Measurements from ENCODE around the gene CDK5RAP2. TPM values are rescaled to one million over a fixed set of nuclear protein-coding genes. Genes with fewer than 3 reads are reported as not detected.

CDK5RAP2 gene
- total and polyA plus RNA-seq, 9 of the 15 experiments (the other 6 are each of a cell fraction or from before 2014, with no cell fraction given): 19.9 to 68.8 (median 42.2) TPM

- DNase-seq (ENCODE audit: extremely low read depth in 1 of 4, low spot score in 3 of 4): no peak
- no peak overlapping the region for H3K9ac ChIP-seq (ENCODE audit: insufficient read depth in 1 of 2, low read depth in 2 of 2, low read length in 2 of 2)
- no peaks in the 10 kb centered on the region for H4K20me1 ChIP-seq (replicated peaks; ENCODE audit: control insufficient read depth, insufficient read depth, low read length)
- 71% methylated on average over 3 of the region's 3 CpGs for WGBS (ENCODE audit: insufficient coverage, low coverage, missing lambda C conversion rate)
- no peak for FAIRE-seq
- peaks cover 66% of the 10 kb centered on the region for H3K36me3 ChIP-seq (ENCODE audit: control insufficient read depth, insufficient read depth, low read length)
- no peaks in the 10 kb centered on the region; a peak in 1 of 5 replicates for H3K4me1 ChIP-seq (replicated peaks in 1 of 2; ENCODE audit: control insufficient read depth in 2 of 2, insufficient read depth in 2 of 2, low read length in 2 of 2)
- in situ Hi-C loops (cut with MboI) (no loop called here), intact Hi-C loops (cut with micrococcal nuclease) (no loop called here)
- H3K79me2 ChIP-seq (ENCODE audit: control insufficient read depth, insufficient read depth, low read length): no peaks in the 10 kb centered on the region
- peaks cover 3% of the 10 kb centered on the region for H3K9me1 ChIP-seq (ENCODE audit: control insufficient read depth, insufficient read depth, low read length)
- H2AFZ ChIP-seq (ENCODE audit: low read depth, low read length): no peak overlapping the region
- H3K27ac ChIP-seq (ENCODE audit: extremely low read depth, low read depth, low read length): no peak overlapping the region
- ChIA-PET POLR2A (no interaction called here), CTCF (ENCODE audit: low intra/inter-chr PET ratio) (no interaction called here)
- H3K4me2 ChIP-seq (ENCODE audit: insufficient read depth, low read length): no peak overlapping the region
- H3K4me3 ChIP-seq: no peak overlapping the region
- TF ChIP-seq ARID1B (IDR thresholded peaks at IDR 0.05): no peak
- TF ChIP-seq BHLHE40 (IDR thresholded peaks at IDR 0.05; ENCODE audit: low read length): no peak
- no peak for TF ChIP-seq NFRKB (IDR thresholded peaks at IDR 0.05; ENCODE audit: low read depth)
- TF ChIP-seq CBX3 (IDR thresholded peaks at IDR 0.05; ENCODE audit: borderline replicate concordance in 1 of 2, low read length in 2 of 2): no peak
- no peak for TF ChIP-seq ZBTB5 (IDR thresholded peaks at IDR 0.05)
- no peak for TF ChIP-seq ZFP1 (CRISPR knock-in tag; IDR thresholded peaks at IDR 0.05)
- TF ChIP-seq NFIX (CRISPR knock-in tag; IDR thresholded peaks at IDR 0.05; ENCODE audit: low read depth): no peak
- TF ChIP-seq HNRNPH1 (optimal IDR thresholded peaks at IDR 0.05; ENCODE audit: low read depth, low read length): no peak
- TF ChIP-seq REST (IDR thresholded peaks at IDR 0.05; ENCODE audit: borderline replicate concordance): no peak
- TF ChIP-seq REST (CRISPR knock-in tag; IDR thresholded peaks at IDR 0.05; ENCODE audit: low read depth): no peak
- TF ChIP-seq ZNF696 (CRISPR knock-in tag; conservative IDR thresholded peaks at IDR 0.05): no peak
- TF ChIP-seq SP2 (IDR thresholded peaks at IDR 0.05; ENCODE audit: extremely low read depth, low read depth, low read length, poor library complexity, severe bottlenecking): no peak
- no peak for ATAC-seq
- H3K9me3 ChIP-seq (replicated peaks; ENCODE audit: control insufficient read depth, insufficient read depth, low read depth, low read length): no peaks in the 10 kb centered on the region
- no peaks in the 10 kb centered on the region for H3K27me3 ChIP-seq (ENCODE audit: control insufficient read depth in 2 of 2, insufficient read depth in 2 of 2, low read length in 2 of 2)
- BruUV-seq (replicated peaks): no TSS peak
Measured at GRCh38 chr9:120436446-120436845, 143.5 kb downstream of the CDK5RAP2 start.

Measured in K562 (cell line).